GM21390 (cell line): ENCODE measurements around the gene EIPR1.
"Not testable (repeated sequence)": the region's sequence is repeated elsewhere in the genome, so short reads cannot be mapped to it uniquely, and the experiment has no call there.

Experiments
- ATAC-seq: cut with Tn5 transposase; IDR thresholded peaks from one replicate; pipeline ENCODE4 v1.9.1; 2021; ENCODE audit not compliant: unreplicated experiment

Gene EIPR1

GRCh38 chr2:3291113-3291512 lies 86.5 kb downstream of the EIPR1 start:
- ATAC-seq: no peak

GRCh38 chr2:3290655-3291054 lies 87.0 kb downstream of the EIPR1 start:
- no peak for ATAC-seq

GRCh38 chr2:3289971-3290370 lies 87.6 kb downstream of the EIPR1 start:
- ATAC-seq: no peak

GRCh38 chr2:3289526-3289925 lies 88.1 kb downstream of the EIPR1 start:
- ATAC-seq: no peak

DNA sequence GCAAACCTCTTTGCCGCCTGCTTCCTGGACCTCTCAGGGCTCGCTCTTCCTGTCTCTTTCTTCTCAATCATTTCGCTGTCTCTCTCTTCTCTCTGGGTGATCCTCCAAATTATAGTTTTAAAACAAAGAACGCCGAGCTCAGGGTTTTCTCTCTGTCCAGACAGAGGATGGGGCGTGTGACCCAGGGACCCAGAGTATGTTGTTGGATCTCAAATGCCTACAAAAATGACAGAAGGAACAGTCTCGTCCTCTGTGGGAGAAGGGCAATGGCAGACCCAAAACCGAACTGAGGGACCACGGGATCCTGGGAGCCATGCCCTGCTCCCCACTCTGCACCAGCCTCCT lies 88.5 kb downstream of the EIPR1 start:
- no peak for ATAC-seq

DNA sequence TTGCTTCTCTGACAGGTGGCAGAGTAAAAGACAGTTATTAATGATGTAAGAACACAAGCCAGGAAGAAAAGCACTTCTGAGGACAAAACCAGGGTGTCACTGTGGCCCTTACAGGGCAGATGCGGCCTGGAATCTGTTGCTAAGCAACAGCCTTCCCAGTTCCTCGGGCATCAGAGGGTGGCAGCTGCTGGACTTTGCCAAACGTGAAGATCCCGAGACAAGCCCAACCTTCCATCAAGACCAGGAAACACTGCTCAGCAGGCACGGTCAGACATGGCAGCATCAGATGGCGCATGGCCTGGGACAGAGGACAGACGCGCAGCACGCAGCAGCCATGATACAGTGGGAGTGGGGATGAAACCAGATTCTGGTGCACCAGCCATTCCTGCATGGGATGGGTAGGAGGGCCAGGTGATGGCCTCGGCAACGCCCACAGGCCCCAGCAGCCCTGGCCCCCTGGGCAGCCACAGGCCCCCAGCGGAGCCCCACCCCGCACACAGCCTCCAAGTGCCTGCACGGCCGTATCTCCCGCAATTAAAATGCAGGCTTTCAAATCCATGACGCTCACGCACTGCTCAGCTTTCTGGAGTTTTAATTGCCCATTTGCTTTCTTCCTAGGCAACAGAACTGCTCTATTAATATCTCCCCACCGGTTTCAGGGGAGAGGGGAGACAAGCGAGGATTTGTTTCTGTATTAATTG lies 89.0 kb downstream of the EIPR1 start:
- no peak for ATAC-seq

GRCh38 chr2:3287896-3288295 lies 89.7 kb downstream of the EIPR1 start:
- ATAC-seq: no peak

- not testable (repeated sequence) for ATAC-seq
Measured at GRCh38 chr2:3286646-3287036, 91.0 kb downstream of the EIPR1 start.

GRCh38 chr2:3285901-3286645 lies 91.5 kb downstream of the EIPR1 start:
- no peak for ATAC-seq

DNA sequence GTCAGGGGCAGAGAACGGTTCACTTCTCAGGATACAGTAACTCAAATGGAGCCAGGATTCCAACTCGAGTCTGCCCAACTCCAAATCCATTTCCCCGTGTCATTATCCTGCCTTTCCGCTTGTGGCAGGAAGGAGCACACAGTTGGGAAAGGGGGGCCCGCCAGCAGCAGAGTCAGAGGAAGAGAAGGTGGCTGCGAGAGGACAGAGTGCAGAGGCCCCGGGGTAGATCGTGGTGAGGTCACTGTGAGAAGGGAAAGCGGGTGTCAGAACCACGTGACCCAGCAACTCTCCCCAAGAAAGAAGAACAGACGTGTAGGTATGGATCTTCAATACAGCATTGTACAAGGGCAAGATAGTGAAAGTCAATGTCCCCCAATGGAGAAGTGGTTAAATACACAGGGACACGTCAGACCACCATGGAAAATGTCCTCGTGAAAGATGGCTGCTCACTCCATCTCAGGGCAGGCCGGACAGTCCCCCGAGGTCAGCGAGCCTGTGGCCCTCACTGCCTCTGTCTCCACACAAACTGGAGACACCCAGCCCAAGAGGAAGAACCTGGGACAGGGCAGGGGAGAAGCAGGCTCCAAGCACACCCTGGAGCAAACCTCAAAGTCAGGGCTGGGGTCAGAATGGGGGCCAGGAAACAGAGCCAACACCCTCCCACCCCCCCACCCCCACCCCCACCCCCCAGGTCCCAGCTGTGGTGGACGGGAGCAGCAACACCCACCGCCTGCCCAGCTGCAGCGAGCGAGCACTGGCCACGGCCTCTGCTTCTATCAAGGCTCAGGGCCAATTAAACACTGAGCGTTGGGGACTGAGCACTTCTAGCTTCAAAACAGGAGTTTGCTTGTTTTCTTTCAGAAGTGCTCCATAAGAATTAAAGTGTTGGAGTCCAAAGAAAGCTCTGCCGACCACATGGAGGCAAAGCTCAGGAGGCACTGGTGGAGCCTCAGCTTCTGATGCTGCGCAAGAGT lies 92.7 kb downstream of the EIPR1 start:
- no peak for ATAC-seq

DNA sequence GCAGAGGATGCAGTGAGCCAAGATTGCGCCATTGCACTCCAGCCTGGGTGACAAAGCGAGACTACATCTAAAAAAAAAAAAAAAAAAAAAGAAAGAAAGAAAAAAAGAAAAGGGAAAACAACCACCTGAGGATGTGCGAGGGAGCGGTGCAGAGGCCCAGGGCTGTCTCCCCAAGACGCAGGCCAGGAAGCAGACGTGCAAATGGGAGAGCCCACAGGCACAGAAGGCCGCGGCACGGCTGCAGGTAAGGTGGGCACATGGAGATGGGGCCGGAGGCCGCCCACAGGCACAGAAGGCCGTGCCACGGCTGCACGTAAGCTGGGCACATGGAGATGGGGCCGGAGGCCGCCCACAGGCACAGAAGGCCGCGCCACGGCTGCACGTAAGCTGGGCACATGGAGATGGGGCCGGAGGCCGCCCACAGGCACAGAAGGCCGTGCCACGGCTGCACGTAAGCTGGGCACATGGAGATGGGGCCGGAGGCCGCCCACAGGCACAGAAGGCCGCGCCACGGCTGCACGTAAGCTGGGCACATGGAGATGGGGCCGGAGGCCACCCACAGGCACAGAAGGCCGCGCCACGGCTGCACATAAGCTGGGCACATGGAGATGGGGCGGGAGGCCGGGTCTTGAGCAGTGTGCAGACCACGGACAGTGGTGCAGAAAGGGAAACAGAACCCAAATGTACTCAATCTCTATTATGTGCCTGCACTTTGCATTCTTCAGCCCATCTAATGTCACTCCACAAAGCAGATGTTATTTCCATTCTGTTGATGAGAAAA lies 93.6 kb downstream of the EIPR1 start:
- not testable (repeated sequence) for ATAC-seq

DNA sequence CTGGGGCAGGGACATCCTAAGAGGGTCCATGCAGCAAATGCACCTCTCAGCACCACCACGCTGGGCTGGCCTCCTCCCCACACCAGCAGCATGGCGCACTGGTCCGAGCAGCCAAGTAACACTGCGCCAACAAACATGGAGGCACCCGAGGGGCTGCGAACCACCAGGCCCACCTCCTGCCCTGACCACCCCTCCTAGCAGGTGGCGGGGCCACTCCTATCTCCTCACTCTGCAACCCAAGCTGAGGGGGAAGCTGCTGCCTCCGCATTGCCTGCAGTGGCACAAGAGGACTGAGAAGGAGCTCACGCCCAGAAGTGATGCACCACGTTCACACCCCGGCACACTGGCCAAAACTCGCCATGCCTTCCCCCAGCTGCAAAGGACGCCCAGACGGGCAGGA lies 94.4 kb downstream of the EIPR1 start:
- ATAC-seq: no peak

DNA sequence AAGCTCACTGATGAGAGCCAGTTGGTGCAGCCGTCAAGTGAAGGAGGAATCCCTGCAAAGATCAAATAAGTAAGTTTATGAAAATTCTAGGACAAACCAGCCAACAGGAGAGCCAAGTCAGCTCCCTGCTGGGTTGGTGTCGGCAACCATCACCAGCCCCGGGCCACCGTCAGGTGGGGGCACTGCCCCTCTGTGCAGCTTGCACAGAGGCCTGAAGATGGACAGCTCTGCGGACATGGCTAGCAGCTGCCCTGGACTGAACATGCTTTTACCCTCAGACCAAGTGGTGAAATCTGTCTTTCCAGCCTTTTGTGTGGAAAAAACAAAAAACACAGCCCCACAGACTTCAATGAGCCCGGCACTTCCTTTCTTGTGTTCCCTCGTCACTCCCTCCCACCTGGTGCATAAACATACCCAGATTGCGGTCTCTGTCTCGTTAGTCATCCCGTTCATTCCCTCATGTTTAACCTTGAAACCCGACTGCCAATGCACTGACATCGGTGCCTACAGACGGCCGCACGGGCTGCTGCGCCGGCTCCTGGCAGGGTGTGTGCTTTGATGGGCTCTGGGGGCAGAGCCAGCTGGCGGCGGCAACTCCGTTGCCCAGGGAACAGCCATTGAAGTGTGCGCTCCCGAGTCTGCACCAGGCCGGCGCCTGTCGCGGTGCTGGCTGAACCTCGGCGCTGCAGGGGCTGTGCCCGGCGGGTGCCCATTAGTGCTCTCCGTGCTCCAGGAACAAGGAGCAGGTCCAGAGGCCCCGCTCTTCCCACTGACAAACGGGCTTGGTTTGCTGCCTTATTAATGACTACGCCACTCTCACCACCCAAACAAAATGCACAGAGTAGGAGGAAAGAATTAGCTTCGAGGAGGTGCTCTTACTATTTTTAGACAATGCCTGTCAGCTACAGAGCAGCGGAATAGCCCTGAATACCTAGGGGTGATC lies 95.3 kb downstream of the EIPR1 start:
- ATAC-seq: no peak

DNA sequence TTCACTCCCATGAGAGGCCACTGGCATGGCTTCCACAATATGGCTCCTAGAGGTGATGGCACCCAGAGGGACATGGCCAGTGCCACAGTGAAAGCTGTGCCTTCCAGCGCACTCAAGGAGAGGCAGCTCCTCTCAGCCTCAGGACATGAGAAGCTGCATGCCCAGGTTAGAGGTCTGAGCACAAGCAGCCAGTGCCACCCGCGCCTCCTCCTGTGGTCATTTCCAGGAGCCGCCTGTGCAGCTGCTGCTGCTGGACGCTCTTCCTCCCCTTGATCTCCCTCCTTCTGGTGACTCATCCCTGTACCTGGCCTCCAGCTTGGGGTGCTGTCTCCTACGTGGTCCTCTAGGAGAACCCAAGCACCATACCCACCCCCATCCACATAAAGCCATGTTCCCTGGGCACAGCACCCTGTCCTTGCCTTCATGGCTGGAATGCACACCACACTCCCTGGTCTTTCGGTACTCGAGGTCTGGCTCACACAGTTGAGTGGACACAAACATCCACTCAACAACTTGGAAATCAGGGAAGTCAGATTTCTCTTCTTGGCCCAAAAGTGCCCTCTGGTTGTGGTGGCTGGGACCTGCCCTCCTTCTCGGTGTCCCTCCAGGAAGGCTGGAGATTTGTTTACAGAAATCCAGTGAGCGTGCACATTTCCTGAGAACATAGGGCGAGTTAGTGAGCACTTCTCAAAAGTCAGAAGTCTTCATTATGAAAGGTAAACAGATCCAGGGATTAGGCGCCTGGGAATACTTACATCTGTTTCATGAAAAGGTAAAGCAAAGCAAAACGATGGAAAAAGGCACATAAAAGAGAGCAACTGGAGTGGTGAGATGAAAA lies 96.7 kb downstream of the EIPR1 start:
- no peak for ATAC-seq

GRCh38 chr2:3280197-3280596 lies 97.4 kb downstream of the EIPR1 start:
- ATAC-seq: no peak

GRCh38 chr2:3279236-3279960 lies 98.2 kb downstream of the EIPR1 start:
- no peak for ATAC-seq

GRCh38 chr2:3278521-3279218 lies 98.9 kb downstream of the EIPR1 start:
- ATAC-seq: no peak
